ENCODE measurements around the gene DRG2. TPM values are rescaled to one million over a fixed set of nuclear protein-coding genes. Genes with fewer than 3 reads are reported as not detected.

Gene DRG2
- total and polyA plus RNA-seq, 2 of the 8 experiments (the other 6 are each of a cell fraction or from before 2014, with no cell fraction given): 44.6 to 47.8 TPM

- no peak overlapping the region for H3K4me2 ChIP-seq (ENCODE audit: insufficient read depth in 1 of 2, low read depth in 2 of 2, low read length in 2 of 2)
- H2BK120ac ChIP-seq (replicated peaks; ENCODE audit: low read depth, low read length): no peak overlapping the region
- no peaks in the 10 kb centered on the region for H3K9me3 ChIP-seq (ENCODE audit: insufficient read depth in 2 of 2, low read depth in 1 of 2, low read length in 1 of 2)
- no peak overlapping the region for H2BK5ac ChIP-seq (ENCODE audit: low read depth, low read length)
- no peak overlapping the region for H2AK5ac ChIP-seq (ENCODE audit: low read depth, low read length)
- ChIA-PET CTCF (ENCODE audit: partially characterized antibody) (interaction anchor here (0.6 to 2.1 kb wide), 14 partner anchors 10 to 99 kb away, joined by 3 to 18 read pairs (median 4); no protein-coding TSS in a partner anchor), POLR2A (ENCODE audit: partially characterized antibody) (interaction anchor here (0.9 to 1.5 kb wide), 6 partner anchors 9 to 92 kb away, joined by 3 to 5 read pairs (median 4); no protein-coding TSS in a partner anchor)
- H4K91ac ChIP-seq (replicated peaks; ENCODE audit: insufficient read length, low read length): no peak overlapping the region
- no peaks in the 10 kb centered on the region for H3K27me3 ChIP-seq (replicated peaks in 1 of 4; ENCODE audit: control insufficient read depth in 3 of 4, extremely low read depth in 1 of 4, insufficient read depth in 3 of 4, low read length in 3 of 4)
- WGBS, 2 experiments (ENCODE audit: extremely low coverage in 1 of 2, insufficient coverage in 1 of 2, insufficient read length in 1 of 2, insufficient replicate concordance in 2 of 2, low coverage in 1 of 2, low lambda C conversion rate in 2 of 2, missing lambda C conversion rate in 1 of 2): 93% methylated on average over 15 of the region's 15 CpGs; no CpG with 5 or more reads in 1 of the 2 experiments
- no peak for DNase-seq (ENCODE audit: low read depth in 1 of 2, low spot score in 2 of 2)
- H2AFZ ChIP-seq (ENCODE audit: low read length): no peak overlapping the region
- H3K9ac ChIP-seq (replicated peaks in 1 of 4; ENCODE audit: extremely low read depth in 1 of 4, low read depth in 3 of 4, low read length in 3 of 4): no peak overlapping the region
- no peak overlapping the region for H4K5ac ChIP-seq (ENCODE audit: insufficient read length, low read depth, low read length)
- H4K8ac ChIP-seq (ENCODE audit: extremely low read depth, insufficient read depth, low read length): no peak overlapping the region; the same call in 1 of the 2 replicates
- H4K20me1 ChIP-seq (replicated peaks in 1 of 2; ENCODE audit: control insufficient read depth in 1 of 2, insufficient read depth in 2 of 2, low read length in 2 of 2): peaks cover 2% of the 10 kb centered on the region in 2 experiments
- H3K79me2 ChIP-seq (ENCODE audit: control insufficient read depth in 1 of 2, insufficient read depth in 2 of 2, low read length in 2 of 2): peaks cover under 1 to 10% of the 10 kb centered on the region in 2 experiments; a peak in 3 of 4 replicates
- H3K79me1 ChIP-seq (ENCODE audit: low read depth, low read length): peaks cover 3% of the 10 kb centered on the region
- peaks cover 9 to 40% (median 23%) of the 10 kb centered on the region in 4 experiments; a peak in 5 of 8 replicates for H3K36me3 ChIP-seq (ENCODE audit: control insufficient read depth in 2 of 4, insufficient read depth in 4 of 4, low read length in 3 of 4)
- no peak overlapping the region for H2BK12ac ChIP-seq (ENCODE audit: low read depth, low read length)
- no peak overlapping the region for H2BK15ac ChIP-seq (ENCODE audit: low read length)
- no peak overlapping the region for H3K18ac ChIP-seq (ENCODE audit: extremely low read depth, low read length)
- H3K4me3 ChIP-seq (ENCODE audit: extremely low read depth in 1 of 4, insufficient read depth in 2 of 4, low read depth in 3 of 4, low read length in 4 of 4): no peak overlapping the region
- H3K56ac ChIP-seq (replicated peaks; ENCODE audit: insufficient read length, low read depth, low read length): no peak overlapping the region
- no peak for FAIRE-seq
- H2BK20ac ChIP-seq (ENCODE audit: low read length): no peak overlapping the region
- H3K14ac ChIP-seq (ENCODE audit: insufficient read length): no peak overlapping the region
- H3K23ac ChIP-seq (ENCODE audit: insufficient read length): no peak overlapping the region
- H3K4me1 ChIP-seq (replicated peaks in 1 of 4; ENCODE audit: control insufficient read depth in 3 of 4, insufficient read depth in 4 of 4, low read length in 3 of 4): peaks cover under 1 to 3% (median 1%) of the 10 kb centered on the region in 4 experiments; a peak in 4 of 7 replicates
- H3K27ac ChIP-seq (ENCODE audit: low read depth, low read length): no peak overlapping the region
- H3K4ac ChIP-seq (replicated peaks; ENCODE audit: insufficient read length, low read depth, low read length): no peak overlapping the region
- H3K23me2 ChIP-seq (ENCODE audit: low read depth, low read length): 0 out of 2 replicates have a peak, but pooled peaks cover under 1% of the 10 kb centered on the region
- TF ChIP-seq SIRT6 (IDR thresholded peaks at IDR 0.05; ENCODE audit: low read length) (no peak), JUN (IDR thresholded peaks at IDR 0.05; ENCODE audit: low read depth, low read length) (no peak), YY1 (IDR thresholded peaks at IDR 0.05; ENCODE audit: low read depth, low read length) (peak; percentile 21; the same call in 1 of the 2 replicates), TAF1 (IDR thresholded peaks at IDR 0.05; ENCODE audit: low read depth, low read length) (no peak), POLR2AphosphoS5 (IDR thresholded peaks at IDR 0.05; ENCODE audit: low read depth, low read length) (0 out of 2 replicates have a peak, but pooled peaks have one; percentile 5), HDAC6 (IDR thresholded peaks at IDR 0.05; ENCODE audit: low read depth, low read length) (no peak), CTBP2 (IDR thresholded peaks at IDR 0.05; ENCODE audit: borderline replicate concordance, insufficient read depth, insufficient read length, low read length) (no peak), BCL11A (IDR thresholded peaks at IDR 0.05; ENCODE audit: low read depth in 2 of 2, low read length in 2 of 2) (no peak), ASH2L (IDR thresholded peaks at IDR 0.05; ENCODE audit: low read length) (no peak), RAD21 (IDR thresholded peaks at IDR 0.05 in 1 of 2, conservative IDR thresholded peaks at IDR 0.05 in 1 of 2; ENCODE audit: low read depth in 2 of 2, low read length in 2 of 2) (peak in 1 of 2 experiments; percentile 45; a peak in 2 of 4 replicates), SAP30 (IDR thresholded peaks at IDR 0.05; ENCODE audit: insufficient read depth, insufficient replicate concordance, low read length) (no peak)
Measured at GRCh38 chr17:18093616-18094408, 6.1 kb downstream of the DRG2 start.
